Stimulated activated naive CD8-positive, alpha-beta T cell treated with anti-CD3 and anti-CD28 coated beads, Interleukin-15, amount 100 ng/mL, for 72 hours (primary cell): ENCODE results near the gene P2RX7.

Experiments
- ATAC-seq: fragments of 150-1000 bp; cut with Tn5 transposase; 2 replicates; pipeline ENCODE4 v1.10.0; 2021; ENCODE audit warnings: mild to moderate bottlenecking, moderate library complexity
- DNase-seq, 2 donors: peaks; one replicate each; pipeline ENCODE4 v3.0.0; 2021 to 2022
- H3K27ac Mint-ChIP-seq, 2 donors: one replicate each; pipeline ENCODE4 v1.8.0; 2022; ENCODE audit warnings: mild to moderate bottlenecking in 2 of 2, mixed read lengths in 2 of 2, moderate library complexity in 2 of 2
- H3K27me3 Mint-ChIP-seq: one replicate; pipeline ENCODE4 v1.8.0; 2022; ENCODE audit warnings: mixed read lengths
- H3K4me1 Mint-ChIP-seq: one replicate; pipeline ENCODE4 v1.8.0; 2022; ENCODE audit warnings: mild to moderate bottlenecking, mixed read lengths
- H3K4me3 Mint-ChIP-seq, 2 donors: one replicate each; pipeline ENCODE4 v1.8.0; 2022; ENCODE audit warnings: mild to moderate bottlenecking in 2 of 2, mixed read lengths in 2 of 2, moderate library complexity in 1 of 2
- H3K9me3 Mint-ChIP-seq, 2 donors: one replicate each; pipeline ENCODE4 v1.8.0; 2022; ENCODE audit warnings: mixed read lengths in 2 of 2

The P2RX7 gene

GRCh38 chr12:121120989-121121755 is 11.5 kb upstream of the P2RX7 start:
- DNase-seq (no peak), ATAC-seq (no peak)
- peaks cover 0 to 10% of the 10 kb centered on the region in 2 donors for H3K9me3 Mint-ChIP-seq
- H3K27ac Mint-ChIP-seq = no peak overlapping the region
- no peak overlapping the region for H3K4me3 Mint-ChIP-seq
- no peaks in the 10 kb centered on the region for H3K27me3 Mint-ChIP-seq
- peaks cover 18% of the 10 kb centered on the region for H3K4me1 Mint-ChIP-seq

GRCh38 chr12:121121805-121122204 is 10.9 kb upstream of the P2RX7 start:
- ATAC-seq (no peak), DNase-seq (no peak)
- Mint-ChIP-seq H3K4me3 (no peak overlapping the region), H3K4me1 (peaks cover 24% of the 10 kb centered on the region), H3K27ac (no peak overlapping the region), H3K9me3 (peaks cover 0 to 10% of the 10 kb centered on the region in 2 donors), H3K27me3 (no peaks in the 10 kb centered on the region)

GRCh38 chr12:121123488-121123887 is 9.2 kb upstream of the P2RX7 start:
- Mint-ChIP-seq H3K9me3 (peaks cover 0 to 10% of the 10 kb centered on the region in 2 donors), H3K27ac (peak overlapping the region in 1 of 2 donors; percentile 29), H3K4me3 (no peak overlapping the region), H3K27me3 (no peaks in the 10 kb centered on the region), H3K4me1 (peaks cover 41% of the 10 kb centered on the region)
- ATAC-seq = no peak
- no peak for DNase-seq

- Mint-ChIP-seq H3K4me1 (peaks cover 52% of the 10 kb centered on the region), H3K4me3 (no peak overlapping the region), H3K9me3 (peaks cover 2 to 12% of the 10 kb centered on the region in 2 donors), H3K27ac (peak overlapping the region in 1 of 2 donors; percentile 85), H3K27me3 (no peaks in the 10 kb centered on the region)
- DNase-seq (peak in 1 of 2 donors; percentile 56), ATAC-seq (peak; percentile 76)
Measured at GRCh38 chr12:121124402-121125109, 8.1 kb upstream of the P2RX7 start.

- no peaks in the 10 kb centered on the region for H3K27me3 Mint-ChIP-seq
Measured at GRCh38 chr12:121127501-121127900, 5.2 kb upstream of the P2RX7 start.

GRCh38 chr12:121128908-121129810 is 3.5 kb upstream of the P2RX7 start:
- ATAC-seq (peak; percentile 87), DNase-seq (peak; percentile 77 to 90)
- peaks cover 8 to 11% of the 10 kb centered on the region in 2 donors for H3K9me3 Mint-ChIP-seq
- H3K4me3 Mint-ChIP-seq = peak overlapping the region; percentile 60 to 67
- H3K27me3 Mint-ChIP-seq = no peaks in the 10 kb centered on the region
- H3K4me1 Mint-ChIP-seq = peaks cover 95% of the 10 kb centered on the region
- H3K27ac Mint-ChIP-seq = peak overlapping the region; percentile 95 to 96

More at GRCh38 chr12:121127501-121127900, 5.2 kb upstream of the P2RX7 start:
- Mint-ChIP-seq H3K9me3 (peaks cover 11 to 14% of the 10 kb centered on the region in 2 donors), H3K4me1 (peaks cover 81% of the 10 kb centered on the region), H3K27ac (peak overlapping the region in 1 of 2 donors; percentile 15), H3K4me3 (no peak overlapping the region)
- no peak for ATAC-seq
- no peak for DNase-seq

- H3K4me3 Mint-ChIP-seq = peak overlapping the region; percentile 60 to 67
- no peak for DNase-seq
- peaks cover 8 to 11% of the 10 kb centered on the region in 2 donors for H3K9me3 Mint-ChIP-seq
- ATAC-seq = no peak
- peak overlapping the region; percentile 95 to 96 for H3K27ac Mint-ChIP-seq
- H3K27me3 Mint-ChIP-seq = no peaks in the 10 kb centered on the region
- H3K4me1 Mint-ChIP-seq = peaks cover 95% of the 10 kb centered on the region
Measured at GRCh38 chr12:121129811-121130147, 2.9 kb upstream of the P2RX7 start.

GRCh38 chr12:121130866-121131373 is 1.8 kb upstream of the P2RX7 start:
- no peak for ATAC-seq
- Mint-ChIP-seq H3K27ac (no peak overlapping the region), H3K27me3 (no peaks in the 10 kb centered on the region), H3K4me3 (no peak overlapping the region), H3K9me3 (peaks cover 4 to 11% of the 10 kb centered on the region in 2 donors), H3K4me1 (peaks cover 89% of the 10 kb centered on the region)
- no peak for DNase-seq

- H3K9me3 Mint-ChIP-seq = peaks cover 4 to 11% of the 10 kb centered on the region in 2 donors
- no peak for DNase-seq
- no peak for ATAC-seq
- H3K27ac Mint-ChIP-seq = peak overlapping the region in 1 of 2 donors; percentile 83
- peaks cover 79% of the 10 kb centered on the region for H3K4me1 Mint-ChIP-seq
- H3K4me3 Mint-ChIP-seq = peak overlapping the region; percentile 20 to 88
- no peaks in the 10 kb centered on the region for H3K27me3 Mint-ChIP-seq
Measured at GRCh38 chr12:121131941-121132341, 735 bp upstream of the P2RX7 start.

- no peaks in the 10 kb centered on the region for H3K27me3 Mint-ChIP-seq
- H3K27ac Mint-ChIP-seq = peak overlapping the region; percentile 7 to 90
- ATAC-seq (no peak), DNase-seq (no peak)
- H3K4me1 Mint-ChIP-seq = peaks cover 65% of the 10 kb centered on the region
- H3K4me3 Mint-ChIP-seq = peak overlapping the region; percentile 88 to 96
- peaks cover 4 to 11% of the 10 kb centered on the region in 2 donors for H3K9me3 Mint-ChIP-seq
Measured at GRCh38 chr12:121133838-121134237, 1.2 kb downstream of the P2RX7 start.

- Mint-ChIP-seq H3K4me3 (no peak overlapping the region), H3K9me3 (peaks cover 0 to 1% of the 10 kb centered on the region in 2 donors), H3K4me1 (peaks cover 51% of the 10 kb centered on the region), H3K27ac (no peak overlapping the region), H3K27me3 (no peaks in the 10 kb centered on the region)
- DNase-seq (no peak), ATAC-seq (no peak)
Measured at GRCh38 chr12:121135320-121135719, 2.6 kb downstream of the P2RX7 start.

GRCh38 chr12:121137512-121137911 is 4.8 kb downstream of the P2RX7 start:
- no peaks in the 10 kb centered on the region for H3K27me3 Mint-ChIP-seq
- ATAC-seq (no peak), DNase-seq (no peak)
- peaks cover 29% of the 10 kb centered on the region for H3K4me1 Mint-ChIP-seq
- H3K9me3 Mint-ChIP-seq = no peaks in the 10 kb centered on the region
- no peak overlapping the region for H3K27ac Mint-ChIP-seq
- no peak overlapping the region for H3K4me3 Mint-ChIP-seq

GRCh38 chr12:121138284-121138683 is 5.6 kb downstream of the P2RX7 start:
- H3K4me1 Mint-ChIP-seq = peaks cover 21% of the 10 kb centered on the region
- H3K4me3 Mint-ChIP-seq = no peak overlapping the region
- no peaks in the 10 kb centered on the region for H3K27me3 Mint-ChIP-seq
- no peaks in the 10 kb centered on the region for H3K9me3 Mint-ChIP-seq
- DNase-seq (no peak), ATAC-seq (no peak)
- H3K27ac Mint-ChIP-seq = no peak overlapping the region

- no peak for DNase-seq
- Mint-ChIP-seq H3K4me1 (peaks cover 18% of the 10 kb centered on the region), H3K27me3 (no peaks in the 10 kb centered on the region), H3K4me3 (no peak overlapping the region), H3K27ac (no peak overlapping the region), H3K9me3 (peaks cover 0 to under 1% of the 10 kb centered on the region in 2 donors)
- no peak for ATAC-seq
Measured at GRCh38 chr12:121139286-121139685, 6.6 kb downstream of the P2RX7 start.
